ENCODE measurements around the gene ZNF808. TPM values are rescaled to one million over a fixed set of nuclear protein-coding genes. Genes with fewer than 3 reads are reported as not detected.
A peak's percentile ranks its signal among the peaks of the same experiment; 100 is the strongest.

ZNF808 gene
- total and polyA plus RNA-seq, 9 of the 15 experiments (the other 6 are each of a cell fraction or from before 2014, with no cell fraction given): 3.1 to 20.1 (median 10.9) TPM

- TF ChIP-seq NKRF (IDR thresholded peaks at IDR 0.05; ENCODE audit: borderline replicate concordance): peak; percentile 92; the same call in 1 of the 2 replicates
- no peak for TF ChIP-seq TAF15 (IDR thresholded peaks at IDR 0.05; ENCODE audit: low read depth, low read length)
- peak; percentile 86 for TF ChIP-seq POLR2H (tag; IDR thresholded peaks at IDR 0.05; ENCODE audit: low read depth)
- no peak for TF ChIP-seq ZNF780A (CRISPR knock-in tag; IDR thresholded peaks at IDR 0.05)
- TF ChIP-seq ZNF586 (CRISPR knock-in tag; conservative IDR thresholded peaks at IDR 0.05): no peak
- TF ChIP-seq TBP (optimal IDR thresholded peaks at IDR 0.05; ENCODE audit: low read depth, low read length): peak; percentile 70
- TF ChIP-seq E2F1 (CRISPR knock-in tag; IDR thresholded peaks at IDR 0.05): peak; percentile 35; the same call in 1 of the 2 replicates
- TF ChIP-seq CC2D1A (IDR thresholded peaks at IDR 0.05): no peak
- TF ChIP-seq E2F4 (CRISPR knock-in tag; IDR thresholded peaks at IDR 0.05; ENCODE audit: low read depth): peak; percentile 85
- no peak for TF ChIP-seq NR0B1 (IDR thresholded peaks at IDR 0.05; ENCODE audit: partially characterized antibody)
- TF ChIP-seq MAX (CRISPR knock-in tag; IDR thresholded peaks at IDR 0.05): peak; percentile 73
- peak in 1 of 2 experiments; percentile 81; a peak in 2 of 4 replicates for TF ChIP-seq SRF (CRISPR knock-in tag; IDR thresholded peaks at IDR 0.05)
- TF ChIP-seq SUPT5H (IDR thresholded peaks at IDR 0.05): peak; percentile 95
- no peak for TF ChIP-seq GTF3C2 (IDR thresholded peaks at IDR 0.05; ENCODE audit: borderline replicate concordance, extremely low read depth, insufficient read length)
- TF ChIP-seq FOXM1 (IDR thresholded peaks at IDR 0.05; ENCODE audit: low read depth): peak; percentile 87
- no peak for TF ChIP-seq FOXM1 (CRISPR knock-in tag; IDR thresholded peaks at IDR 0.05; ENCODE audit: low read depth)
- TF ChIP-seq RB1 (IDR thresholded peaks at IDR 0.05; ENCODE audit: low read depth): peak; percentile 26; the same call in 1 of the 2 replicates
- no peak for TF ChIP-seq ZNF699 (CRISPR knock-in tag; IDR thresholded peaks at IDR 0.05; ENCODE audit: insufficient replicate concordance)
These were observed 42.8 kb downstream of the ZNF808 start, which contains the start of gene ZNF701 (continued) for GRCh38 chr19:52570000-52570861.
